ENCODE results near the gene ATXN7L1.

Gene ATXN7L1, protein sequence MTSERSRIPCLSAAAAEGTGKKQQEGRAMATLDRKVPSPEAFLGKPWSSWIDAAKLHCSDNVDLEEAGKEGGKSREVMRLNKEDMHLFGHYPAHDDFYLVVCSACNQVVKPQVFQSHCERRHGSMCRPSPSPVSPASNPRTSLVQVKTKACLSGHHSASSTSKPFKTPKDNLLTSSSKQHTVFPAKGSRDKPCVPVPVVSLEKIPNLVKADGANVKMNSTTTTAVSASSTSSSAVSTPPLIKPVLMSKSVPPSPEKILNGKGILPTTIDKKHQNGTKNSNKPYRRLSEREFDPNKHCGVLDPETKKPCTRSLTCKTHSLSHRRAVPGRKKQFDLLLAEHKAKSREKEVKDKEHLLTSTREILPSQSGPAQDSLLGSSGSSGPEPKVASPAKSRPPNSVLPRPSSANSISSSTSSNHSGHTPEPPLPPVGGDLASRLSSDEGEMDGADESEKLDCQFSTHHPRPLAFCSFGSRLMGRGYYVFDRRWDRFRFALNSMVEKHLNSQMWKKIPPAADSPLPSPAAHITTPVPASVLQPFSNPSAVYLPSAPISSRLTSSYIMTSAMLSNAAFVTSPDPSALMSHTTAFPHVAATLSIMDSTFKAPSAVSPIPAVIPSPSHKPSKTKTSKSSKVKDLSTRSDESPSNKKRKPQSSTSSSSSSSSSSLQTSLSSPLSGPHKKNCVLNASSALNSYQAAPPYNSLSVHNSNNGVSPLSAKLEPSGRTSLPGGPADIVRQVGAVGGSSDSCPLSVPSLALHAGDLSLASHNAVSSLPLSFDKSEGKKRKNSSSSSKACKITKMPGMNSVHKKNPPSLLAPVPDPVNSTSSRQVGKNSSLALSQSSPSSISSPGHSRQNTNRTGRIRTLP

DNA sequence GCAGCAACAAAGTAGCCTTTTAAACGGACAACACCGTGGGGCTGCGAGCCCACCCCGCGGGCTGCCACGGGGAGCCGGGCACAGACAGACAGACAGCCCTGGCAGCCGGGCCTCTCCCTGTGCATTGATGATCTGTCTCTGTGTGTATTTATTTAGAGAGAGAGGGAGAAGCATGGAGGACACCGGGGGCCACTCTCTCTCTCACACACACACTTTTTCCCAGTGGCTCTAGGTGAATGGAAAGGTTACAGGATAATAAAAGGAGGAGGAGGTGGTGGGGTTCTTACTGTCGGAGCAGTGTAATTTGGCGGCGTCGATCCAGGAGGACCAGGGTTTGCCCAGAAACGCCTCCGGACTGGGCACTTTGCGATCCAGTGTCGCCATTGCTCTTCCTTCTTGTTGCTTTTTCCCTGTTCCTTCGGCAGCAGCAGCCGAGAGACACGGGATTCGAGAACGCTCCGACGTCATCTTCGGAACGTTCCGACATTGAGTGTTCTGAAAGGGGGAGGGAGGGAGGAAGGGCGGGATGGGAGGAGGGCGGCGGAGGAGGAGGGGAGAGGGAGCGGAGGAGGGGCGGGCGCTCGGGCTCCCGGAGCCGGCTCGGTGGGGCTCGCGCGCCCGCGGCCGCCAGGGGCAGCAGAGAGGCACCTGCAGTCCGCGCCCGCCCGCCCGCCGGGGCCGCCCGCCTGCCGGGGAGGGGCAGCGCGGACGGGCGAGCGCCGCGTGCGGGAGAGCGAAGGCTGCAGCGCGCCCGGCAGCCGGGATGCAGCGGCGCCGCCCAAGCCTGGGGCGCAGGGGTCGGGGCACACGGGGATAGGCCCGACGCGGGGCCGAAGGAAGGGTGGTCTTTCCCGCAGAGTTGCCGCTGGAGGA, at the start of gene ATXN7L1:
Gene ATXN7L1, minus strand, starts transcription at position 509 of the 873 bp plus-strand sequence. Its CDS starts 41 bp downstream, at position 468.
- DNase-seq (ENCODE audit: low read depth): peak; percentile 97

DNA sequence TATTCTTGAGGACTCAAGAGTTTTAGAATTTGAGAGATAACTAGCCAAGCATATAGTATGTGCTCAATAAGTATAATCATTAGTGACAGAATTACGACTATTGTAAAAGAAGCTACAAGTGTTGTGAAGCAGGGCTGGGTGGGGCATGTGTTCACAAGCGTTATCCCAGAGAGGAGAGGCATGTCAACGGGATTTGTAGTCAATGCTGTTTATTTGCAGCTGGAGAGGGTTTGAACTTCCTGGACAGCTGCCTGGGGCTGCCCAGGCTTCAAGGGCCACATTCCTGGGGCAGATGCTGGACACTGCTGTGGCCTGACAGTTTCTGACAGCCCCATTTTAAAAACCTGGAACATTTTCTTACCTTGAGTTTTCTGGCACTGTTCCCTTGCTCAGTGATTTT, 49.7 kb upstream of the ATXN7L1 start:
- DNase-seq (ENCODE audit: low read depth): no peak

DNA sequence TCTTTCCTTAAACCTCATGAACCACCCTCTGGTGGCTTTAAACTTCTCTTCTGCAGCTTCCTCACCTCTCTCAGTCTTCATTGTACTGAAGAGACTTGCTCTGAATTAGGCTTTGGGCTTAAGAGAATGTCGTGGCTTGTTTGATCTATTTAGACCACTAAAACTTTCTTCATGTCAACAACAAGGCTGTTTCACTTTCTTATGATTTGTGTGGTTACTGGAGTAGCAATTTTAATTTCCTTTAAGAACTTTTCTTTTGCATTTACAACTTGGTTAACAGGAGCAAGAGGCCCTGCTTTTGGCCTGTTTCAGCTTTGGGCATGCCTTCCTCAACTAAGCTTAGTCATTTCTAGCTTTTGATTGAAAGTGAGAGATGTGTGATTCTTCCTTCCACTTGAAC, 48.5 kb upstream of the ATXN7L1 start:
- no peak for DNase-seq (ENCODE audit: low read depth)

DNA sequence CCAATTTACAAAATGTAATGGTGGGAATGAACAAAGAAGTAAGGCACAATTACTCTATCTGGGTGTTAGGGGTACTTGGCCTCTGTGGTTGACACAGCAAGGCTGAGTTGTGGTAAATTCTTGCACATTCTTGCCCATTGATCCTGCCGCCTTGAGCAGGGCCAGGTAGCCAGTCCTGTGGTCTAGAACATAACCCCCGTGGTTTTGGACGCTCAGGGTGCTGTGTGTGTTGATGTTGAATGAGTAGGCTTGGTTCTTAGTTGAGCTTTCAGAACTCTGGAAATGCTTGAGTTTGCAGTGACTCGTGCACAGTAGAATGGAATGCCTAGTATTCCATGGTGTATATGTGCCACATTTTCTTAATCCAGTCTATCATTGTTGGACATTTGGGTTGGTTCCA, 44.4 kb upstream of the ATXN7L1 start:
- peak; percentile 16 for DNase-seq (ENCODE audit: low read depth)

DNA sequence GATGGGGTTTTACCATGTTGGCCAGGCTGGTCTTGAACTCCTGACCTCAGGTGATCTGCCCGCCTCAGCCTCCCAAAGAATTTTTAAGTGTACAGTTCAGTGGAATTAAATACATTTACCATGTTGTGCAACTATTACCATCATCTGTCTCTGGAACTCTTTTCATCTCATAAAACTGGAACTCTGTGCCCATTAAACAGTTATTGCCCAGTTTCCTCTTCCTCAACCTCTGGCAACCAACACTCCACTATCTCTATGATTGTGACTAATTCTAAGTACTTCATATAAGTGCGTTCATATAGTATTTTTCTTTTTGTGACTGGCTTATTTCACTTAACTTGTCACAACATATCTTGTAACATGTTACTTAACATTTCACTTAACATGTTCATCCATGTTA, 41.3 kb upstream of the ATXN7L1 start:
- DNase-seq (ENCODE audit: low read depth): no peak

DNA sequence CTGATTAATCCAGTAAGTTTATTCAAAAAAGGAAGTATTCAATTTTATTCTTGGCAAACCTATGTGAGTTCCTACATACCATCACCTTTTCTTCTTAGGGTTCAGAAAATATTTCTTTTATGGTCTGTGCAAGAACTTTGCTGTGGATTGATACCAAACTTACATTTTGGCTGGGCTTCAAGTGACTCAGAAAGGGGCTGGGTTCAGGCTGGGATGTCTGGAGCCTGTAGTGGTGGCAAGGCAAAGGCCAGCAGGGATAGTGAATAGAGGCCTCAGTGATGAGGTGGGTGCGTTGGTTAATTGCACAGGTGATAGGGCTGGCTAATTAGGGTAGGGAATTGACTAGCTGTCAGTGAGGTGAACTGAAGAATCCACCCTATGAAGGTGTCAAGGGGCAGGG, 40.2 kb upstream of the ATXN7L1 start:
- DNase-seq (ENCODE audit: low read depth): peak; percentile 8

DNA sequence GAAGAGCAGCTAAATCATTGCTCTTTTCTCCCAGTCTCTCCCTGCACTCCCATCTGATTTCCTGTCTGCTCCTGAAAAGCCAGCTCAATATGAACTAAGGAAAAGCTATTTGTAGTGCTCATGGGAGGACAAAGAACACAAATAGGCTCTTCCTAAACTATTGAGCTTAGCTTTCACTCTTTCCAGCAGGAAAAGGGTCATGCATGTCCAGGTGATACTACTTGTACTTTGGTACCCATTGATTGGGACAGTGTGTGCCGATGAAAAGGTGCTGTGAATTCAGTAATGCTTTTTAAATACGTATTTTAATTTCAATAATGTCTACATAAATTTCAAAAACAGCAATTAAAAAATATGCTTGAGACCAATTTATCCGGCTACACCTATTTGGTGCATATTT, 37.5 kb upstream of the ATXN7L1 start:
- DNase-seq (ENCODE audit: low read depth): no peak

DNA sequence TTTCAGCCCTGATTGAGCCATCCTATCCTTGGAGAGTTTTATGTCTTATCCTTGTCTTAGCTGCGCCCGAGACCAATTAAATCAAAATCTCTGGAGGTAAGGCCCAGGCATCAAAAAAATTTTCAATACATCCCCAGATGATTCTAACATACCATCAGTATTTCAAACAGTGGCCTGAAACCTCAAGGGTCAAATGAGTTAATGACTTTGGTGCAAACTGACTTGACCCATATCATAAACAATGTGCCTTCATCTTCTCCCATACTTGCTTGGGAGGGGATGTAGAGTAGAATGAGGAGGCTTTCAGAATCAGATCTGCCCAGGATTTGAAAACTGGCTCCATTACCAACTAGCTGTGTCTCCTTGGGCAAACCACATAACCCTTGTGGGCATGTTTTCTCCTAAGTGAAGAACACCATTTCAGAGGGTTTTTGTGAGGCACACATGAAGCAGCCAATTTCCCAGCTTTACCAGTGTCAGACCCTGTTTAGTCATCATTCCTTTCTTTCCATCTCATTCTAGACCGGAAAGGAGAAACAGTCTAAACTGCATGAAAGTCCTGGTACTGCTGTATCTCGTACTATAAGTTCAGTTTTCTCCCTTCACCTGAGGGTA, 35.7 kb upstream of the ATXN7L1 start:
- peak; percentile 21 for DNase-seq (ENCODE audit: low read depth)

DNA sequence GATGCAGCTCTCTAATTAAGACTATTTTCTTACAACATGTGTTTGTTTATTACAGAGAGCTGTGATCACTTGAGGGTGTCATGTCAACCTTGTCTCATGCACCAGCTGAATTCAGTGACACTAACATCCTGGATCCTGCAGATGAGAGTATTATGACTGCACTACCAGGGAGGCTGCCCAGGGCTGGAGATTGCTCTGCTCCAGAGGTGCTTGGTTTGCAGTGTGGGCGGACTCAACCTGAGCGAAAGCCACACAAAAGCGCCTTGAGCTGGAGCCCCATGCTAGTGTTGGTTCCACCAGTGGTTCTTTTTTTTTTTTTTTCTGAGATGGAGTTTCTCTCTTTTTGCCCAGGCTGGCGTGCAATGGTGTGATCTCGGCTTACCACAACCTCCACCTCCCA, 33.8 kb upstream of the ATXN7L1 start:
- no peak for DNase-seq (ENCODE audit: low read depth)

DNA sequence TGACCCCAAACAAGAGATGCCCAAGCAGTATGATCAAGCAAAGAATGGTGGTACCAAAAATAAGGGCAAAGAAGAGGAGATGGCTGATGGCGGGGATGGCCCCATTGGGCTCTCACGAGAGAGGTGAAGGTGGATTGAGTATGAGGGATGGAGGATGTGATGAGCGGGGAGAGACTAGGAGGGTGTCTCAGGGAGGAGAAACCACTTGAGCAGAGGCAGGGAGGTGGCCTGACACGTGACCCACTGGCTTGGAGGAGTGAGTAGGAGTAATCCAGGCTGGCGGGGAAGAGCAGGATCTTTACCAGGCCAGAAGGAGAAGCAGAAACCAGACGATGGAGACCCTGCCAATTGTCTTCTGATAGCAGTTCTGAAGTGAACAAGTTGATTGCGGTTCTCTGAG, 33.3 kb upstream of the ATXN7L1 start:
- DNase-seq (ENCODE audit: low read depth): no peak

DNA sequence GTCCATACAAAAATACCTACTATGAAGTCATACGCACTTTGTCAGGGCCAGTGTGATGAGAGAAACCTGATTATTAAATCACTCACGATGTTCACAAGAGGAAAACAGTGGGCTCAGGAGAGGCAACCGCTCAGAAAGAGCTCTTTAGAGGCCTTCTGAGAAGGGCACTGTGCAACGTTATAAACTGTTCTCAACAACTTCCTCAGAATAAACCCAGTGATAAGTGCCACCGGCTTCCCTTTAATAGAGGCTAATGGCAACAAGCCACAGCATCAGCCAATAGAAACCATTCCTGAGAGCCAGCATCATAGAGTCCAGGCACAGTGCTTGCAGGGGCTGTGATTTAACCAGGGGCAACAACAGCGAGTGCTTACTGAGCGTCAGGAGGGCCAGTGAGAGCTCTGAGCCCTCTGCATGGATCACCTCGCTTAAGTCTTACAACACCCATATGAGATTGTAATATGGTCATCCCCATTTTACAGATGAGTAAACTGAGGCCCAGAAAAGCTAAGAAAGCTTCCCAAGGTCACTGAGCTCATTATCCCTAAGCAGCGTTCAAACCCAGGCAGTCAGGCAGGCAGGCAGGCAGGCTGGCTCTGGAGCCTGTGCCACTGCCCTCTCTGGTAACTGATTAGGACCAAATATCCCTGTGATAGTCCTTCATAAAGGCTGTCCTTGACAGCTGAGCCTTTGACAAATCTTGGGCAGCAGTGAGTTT, 30.9 kb upstream of the ATXN7L1 start:
- DNase-seq (ENCODE audit: low read depth): no peak

DNA sequence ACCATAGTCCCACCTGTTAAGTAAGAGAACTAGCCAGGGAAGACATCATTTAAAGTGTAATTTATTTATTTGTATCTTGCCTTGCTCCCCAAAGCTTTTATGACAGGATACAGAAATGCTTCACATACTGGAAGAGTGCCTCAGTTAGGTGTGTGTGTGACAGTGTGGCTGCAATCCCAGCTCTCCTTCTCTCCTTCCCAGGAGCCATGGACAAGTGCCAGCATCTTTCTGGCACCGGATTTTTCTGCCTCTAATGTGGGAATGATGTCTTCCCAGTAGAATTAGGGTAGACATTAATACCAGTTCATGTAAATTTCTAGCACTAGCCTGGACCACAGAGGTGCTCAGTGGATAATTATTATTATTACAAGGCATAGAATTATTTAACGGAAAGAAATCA, 30.3 kb upstream of the ATXN7L1 start:
- DNase-seq (ENCODE audit: low read depth): no peak

DNA sequence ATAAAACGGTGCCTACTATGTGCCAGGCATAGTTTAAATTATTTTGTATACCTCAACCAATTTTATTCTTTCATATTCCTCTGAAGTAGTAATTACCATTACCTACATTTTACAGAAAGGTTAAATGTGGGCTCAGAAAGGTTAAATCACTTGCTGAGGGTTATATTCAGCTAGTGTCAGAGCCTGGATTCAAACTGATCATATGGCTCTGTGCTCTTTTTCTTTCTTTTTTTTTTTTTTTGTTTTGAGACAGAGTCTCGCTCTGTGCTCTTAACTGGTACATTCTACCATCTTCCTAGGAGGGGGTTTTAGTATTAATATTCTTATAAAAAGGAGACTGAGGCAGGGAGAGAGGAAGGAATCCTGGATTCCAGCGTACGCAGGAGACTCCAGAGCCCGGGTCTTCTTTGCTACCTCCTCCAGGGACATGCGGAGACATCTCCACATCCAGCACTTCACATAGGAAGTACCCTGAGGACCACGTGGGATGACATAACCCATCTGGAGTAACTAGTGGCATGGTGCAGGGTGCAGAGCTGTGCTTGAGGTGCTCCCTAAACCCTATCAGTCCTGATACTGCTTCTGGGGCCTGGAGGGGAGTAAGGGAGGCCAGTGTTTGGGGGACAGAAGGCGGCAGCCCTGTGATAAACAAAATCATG, 29.6 kb upstream of the ATXN7L1 start:
- peak; percentile 56 for DNase-seq (ENCODE audit: low read depth)

DNA sequence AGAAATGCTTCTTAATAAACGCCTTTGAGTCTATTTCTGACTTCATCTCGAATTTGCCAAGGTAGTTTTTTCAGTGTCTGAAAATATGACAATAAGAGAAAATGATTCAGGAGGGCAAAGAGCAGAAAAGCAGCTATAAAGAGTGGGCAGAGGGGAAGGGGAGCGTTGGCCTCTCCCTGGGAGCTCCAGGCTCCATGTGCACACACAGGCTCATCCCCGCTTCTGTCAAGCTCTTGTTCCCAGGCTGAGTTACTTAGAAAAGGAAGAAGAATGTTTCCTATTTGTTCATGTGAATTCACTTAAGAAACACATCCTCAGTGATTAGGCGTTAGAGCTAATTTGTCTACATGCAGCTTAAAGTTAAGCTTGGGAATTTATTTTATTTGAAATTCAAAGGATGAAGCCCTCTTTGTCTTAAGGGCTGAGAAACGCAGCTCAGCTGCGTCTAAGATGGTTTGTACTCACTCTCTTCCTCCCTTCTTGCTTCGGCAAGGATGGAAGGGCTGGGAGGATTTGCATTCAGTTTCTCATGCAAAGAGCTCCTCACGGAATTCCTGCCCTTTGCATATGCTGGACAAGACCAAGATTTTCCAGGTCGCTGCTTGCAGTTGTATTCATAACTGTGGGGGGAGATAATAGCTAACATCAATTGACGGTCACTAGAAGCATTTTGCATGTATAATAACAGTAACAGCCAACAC, 29.0 kb upstream of the ATXN7L1 start:
- DNase-seq (ENCODE audit: low read depth): no peak

DNA sequence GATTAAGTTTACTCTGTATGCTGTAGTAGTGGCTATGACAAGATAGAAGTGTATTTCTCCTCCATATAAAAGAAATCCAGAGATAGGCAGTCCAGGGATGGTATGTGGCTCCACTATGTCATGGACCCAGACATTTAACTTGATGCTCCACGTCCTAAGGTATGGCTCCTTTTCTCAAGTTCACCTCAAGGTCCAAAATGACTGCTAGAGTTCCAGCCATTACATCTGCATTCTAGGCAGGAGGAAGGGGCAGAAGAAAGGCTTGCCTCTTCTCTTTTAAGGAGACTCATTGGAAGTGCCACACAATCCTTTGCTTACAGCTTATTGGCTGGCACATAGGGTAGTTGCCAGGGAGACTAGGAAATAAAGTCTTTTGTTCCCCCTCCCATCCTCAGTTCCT, 27.7 kb upstream of the ATXN7L1 start:
- DNase-seq (ENCODE audit: low read depth): no peak

DNA sequence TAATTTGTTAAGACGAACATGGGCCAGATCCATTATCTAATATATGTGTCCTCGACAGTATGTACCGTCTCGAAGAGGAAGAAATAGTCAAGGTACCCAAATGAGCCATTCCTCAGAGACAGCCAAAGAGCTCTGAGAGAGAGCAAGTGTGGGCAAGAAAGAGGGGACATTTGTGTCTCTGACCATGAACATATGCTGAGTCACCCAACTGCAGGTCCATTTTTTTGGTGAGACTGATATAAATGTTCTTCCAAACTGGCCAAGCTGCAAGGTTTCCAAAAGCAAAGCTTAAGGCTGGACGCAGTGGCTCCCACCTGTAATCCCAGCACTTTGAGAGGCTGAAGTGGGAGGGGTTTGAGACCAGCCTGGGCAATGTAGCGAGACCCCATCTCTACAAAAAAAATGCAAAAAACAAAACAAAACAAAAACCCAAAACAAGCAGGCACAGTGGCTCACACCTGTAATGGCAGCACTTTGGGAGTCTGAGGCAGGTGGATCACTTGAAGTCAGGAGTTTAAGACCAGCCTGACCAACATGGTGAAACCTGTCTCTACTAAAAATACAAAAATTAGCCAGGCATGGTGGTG, 26.0 kb upstream of the ATXN7L1 start:
- no peak for DNase-seq (ENCODE audit: low read depth)

DNA sequence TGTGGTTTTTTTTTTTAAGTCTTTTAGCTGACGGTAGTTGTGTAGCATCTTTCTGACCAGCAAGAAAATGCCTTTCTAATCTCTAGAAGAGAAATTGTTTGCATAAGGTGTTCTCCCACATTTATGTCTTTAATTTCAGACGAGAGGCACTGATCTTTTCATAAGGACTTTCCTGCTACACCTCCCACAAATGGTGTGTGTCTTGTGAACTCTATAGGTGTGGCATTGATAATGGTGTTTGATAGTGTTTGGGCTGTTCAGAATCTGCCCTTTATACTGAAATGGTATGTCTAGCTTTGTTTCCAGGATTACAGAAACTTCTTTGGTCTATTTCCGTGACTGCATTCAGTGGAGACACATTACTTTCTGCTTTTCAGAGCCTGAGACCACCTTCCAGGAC, 21.6 kb upstream of the ATXN7L1 start:
- no peak for DNase-seq (ENCODE audit: low read depth)

DNA sequence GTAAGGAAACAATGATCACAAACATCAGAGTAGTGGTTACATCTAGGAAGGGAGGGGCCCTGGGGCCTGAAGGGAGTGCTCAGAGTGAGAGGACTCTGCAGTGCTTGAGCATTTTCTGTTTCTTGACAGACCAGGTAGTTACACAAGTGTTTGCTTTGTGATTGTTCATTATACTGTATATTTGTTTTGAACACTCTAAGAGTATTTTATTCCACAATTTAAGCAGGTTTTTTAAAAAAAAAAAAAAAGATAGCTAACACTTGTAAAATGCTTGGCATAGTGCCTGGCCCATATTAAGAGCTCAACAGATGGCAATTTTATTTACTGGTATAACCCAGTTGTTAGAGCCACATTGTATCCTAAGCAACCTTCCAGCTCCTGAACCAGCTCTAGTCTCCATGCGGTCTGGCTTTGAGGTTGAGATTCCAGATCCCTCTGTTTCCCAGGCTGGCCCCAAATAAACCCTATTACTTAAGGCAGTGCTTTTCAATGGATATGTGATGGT, 20.1 kb upstream of the ATXN7L1 start:
- no peak for DNase-seq (ENCODE audit: low read depth)

DNA sequence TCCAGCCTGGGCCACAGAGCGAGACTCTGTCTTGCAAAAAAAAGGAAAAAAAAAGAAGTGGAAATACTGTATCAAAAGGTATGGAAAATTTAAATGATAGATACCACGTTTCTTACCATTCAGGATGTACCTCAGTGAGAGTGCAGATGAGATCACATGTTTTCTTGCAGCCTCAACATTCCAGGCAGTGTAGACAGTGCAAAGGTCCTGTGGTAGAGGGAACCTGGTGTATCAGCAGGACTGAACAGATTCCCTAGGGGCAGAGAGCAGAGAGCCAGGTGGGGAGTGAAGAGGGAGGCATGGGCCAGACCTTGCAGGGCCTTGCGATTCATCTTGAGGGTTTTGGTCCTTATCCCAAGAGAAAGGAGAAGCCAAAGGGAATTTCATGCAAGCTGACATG, 17.7 kb upstream of the ATXN7L1 start:
- DNase-seq (ENCODE audit: low read depth): no peak
